ENCODE measurements around the gene RASGRP1. TPM values are rescaled to one million over a fixed set of nuclear protein-coding genes. Genes with fewer than 3 reads are reported as not detected.

The RASGRP1 gene
- total RNA-seq, 1 experiment from 2014 or later: 0.85 TPM

GRCh38 chr15:38508647-38509046 lies 56.0 kb downstream of the RASGRP1 start:
- H3K9me3 ChIP-seq (ENCODE audit: control insufficient read depth, low read depth, low read length): no peaks in the 10 kb centered on the region
- Mint-ChIP-seq H3K4me3 (no peak overlapping the region), H3K27me3 (ENCODE audit: low read depth) (no peaks in the 10 kb centered on the region), H3K36me3 (ENCODE audit: insufficient read depth in 1 of 3, low read depth in 3 of 3) (no peaks in the 10 kb centered on the region; a peak in 1 of 7 replicates), H3K4me1 (no peaks in the 10 kb centered on the region), H3K9me3 (no peaks in the 10 kb centered on the region), H3K27ac (no peak overlapping the region)
- no peaks in the 10 kb centered on the region for H3K23me2 ChIP-seq (ENCODE audit: insufficient read length, low read depth, low read length, poor library complexity, severe bottlenecking)
- no peak overlapping the region for H2BK120ac ChIP-seq (ENCODE audit: low read depth, low read length, poor library complexity, severe bottlenecking)
- H2BK5ac ChIP-seq (ENCODE audit: insufficient read length, low read length): no peak overlapping the region
- H4K91ac ChIP-seq (ENCODE audit: insufficient read length, low read depth, low read length): no peak overlapping the region
- no peak for DNase-seq
- no peak overlapping the region for H2BK20ac ChIP-seq (ENCODE audit: low read depth, low read length, poor library complexity, severe bottlenecking)
- no peak overlapping the region for H3K18ac ChIP-seq (ENCODE audit: insufficient read length, low read depth, low read length)
- H4K8ac ChIP-seq (replicated peaks; ENCODE audit: insufficient read length, low read depth, low read length): no peak overlapping the region
- H3K4me2 ChIP-seq (ENCODE audit: insufficient read depth, insufficient read length, low read length): no peak overlapping the region
- H3K4me1 ChIP-seq (ENCODE audit: insufficient read depth, low read length): peaks cover 2% of the 10 kb centered on the region; the same call in 1 of the 2 replicates
- no peak overlapping the region for H2BK15ac ChIP-seq (ENCODE audit: low read depth, low read length)
- H4K5ac ChIP-seq (ENCODE audit: insufficient read length, low read depth, low read length): no peak overlapping the region
- H4K20me1 ChIP-seq (ENCODE audit: control insufficient read depth, insufficient read depth, insufficient read length): no peaks in the 10 kb centered on the region
- no CpG with 5 or more reads among the region's 3 CpGs for WGBS (ENCODE audit: extremely low coverage, insufficient read length, low lambda C conversion rate)
- no peak overlapping the region for H2BK12ac ChIP-seq (ENCODE audit: insufficient read length, low read depth, low read length)
- H3K14ac ChIP-seq (ENCODE audit: insufficient read depth, low read length): no peak overlapping the region
- no peak overlapping the region for H2AFZ ChIP-seq (ENCODE audit: low read length)
- H3K27me3 ChIP-seq (ENCODE audit: insufficient read depth, low read length): no peaks in the 10 kb centered on the region
- H2AK5ac ChIP-seq (ENCODE audit: insufficient read length, low read length): no peak overlapping the region
- no peak overlapping the region for H3T11ph ChIP-seq (ENCODE audit: low read length)
- no peak overlapping the region for H3K4ac ChIP-seq (ENCODE audit: low read depth, low read length)
- H3K79me1 ChIP-seq (ENCODE audit: insufficient read depth, low read depth, low read length, poor library complexity, severe bottlenecking): no peaks in the 10 kb centered on the region
- no peak overlapping the region for H3K27ac ChIP-seq (ENCODE audit: insufficient read length, low read depth, low read length)
- no peak overlapping the region for H3K9ac ChIP-seq (ENCODE audit: extremely low read depth, insufficient read length, low read length)
- H3K23ac ChIP-seq (ENCODE audit: insufficient read length, low read depth, low read length): no peak overlapping the region
- no peak for TF ChIP-seq CTCF (conservative IDR thresholded peaks at IDR 0.05)
- H3K56ac ChIP-seq (ENCODE audit: insufficient read length, low read depth, low read length): no peak overlapping the region
- H3K79me2 ChIP-seq (ENCODE audit: insufficient read depth, low read length): no peaks in the 10 kb centered on the region
